Panc1 (cell line): ENCODE data around the gene WDHD1. TPM values are rescaled to one million over a fixed set of nuclear protein-coding genes. Genes with fewer than 3 reads are reported as not detected.

Experiments
- ATAC-seq: fragments of 200-7000 bp; cut with Tn5 transposase; 2 replicates; pipeline ENCODE4 v1.9.1; 2020; ENCODE audit warnings: mild to moderate bottlenecking, moderate library complexity
- BruUV-seq: library from RNA; stranded (reverse); fragments of 400-500 nt; replicated peaks from 2 replicates; lab custom pipeline; 2021; lab: Mats Ljungman, UMichigan
- CTCF ChIA-PET: fragments of 300-600 bp; sonication (Branson Sonifier 250); formaldehyde crosslinking; loops from one replicate; lab custom pipeline; 2022; ENCODE audit warnings: antibody characterized with exemption; lab: Charles Lee
- POLR2A ChIA-PET: fragments of 300-600 bp; sonication (Branson Sonifier 250); formaldehyde crosslinking; loops from one replicate; lab custom pipeline; 2022; ENCODE audit warnings: antibody characterized with exemption; lab: Charles Lee
- DNase-seq: peaks from one replicate; pipeline ENCODE4 v3.0.0-alpha.2; 2010; ENCODE audit warnings: low read depth, low spot score
- H3K27ac ChIP-seq: 2 replicates; pipeline ENCODE4 v1.5.1; 2011; ENCODE audit warnings: mild to moderate bottlenecking, low read length, inconsistent platforms
- H3K27me3 ChIP-seq: fragments of 200-500 bp; sonication (Bioruptor generic); 2 replicates; pipeline ENCODE4 v1.6.0; 2014; ENCODE audit warnings: low read length, inconsistent platforms; ENCODE audit not compliant: control insufficient read depth, insufficient read depth
- H3K36me3 ChIP-seq: fragments of 200-500 bp; sonication (Bioruptor generic); 2 replicates; pipeline ENCODE4 v1.5.1; 2014; ENCODE audit warnings: inconsistent platforms, mild to moderate bottlenecking, low read length, moderate library complexity; ENCODE audit not compliant: control insufficient read depth, insufficient read depth
- H3K4me1 ChIP-seq: 2 replicates; pipeline ENCODE4 v1.5.1; 2011; ENCODE audit warnings: inconsistent platforms, mild to moderate bottlenecking, low read length, moderate library complexity; ENCODE audit not compliant: control insufficient read depth, insufficient read depth
- H3K4me3 ChIP-seq, 2 experiments: 2 replicates each; pipeline ENCODE4 v1.5.1; 2011 to 2012; ENCODE audit warnings: low read depth in 2 of 2, low read length in 2 of 2, mild to moderate bottlenecking in 2 of 2, inconsistent platforms in 1 of 2, moderate library complexity in 1 of 2
- H3K9me3 ChIP-seq: fragments of 200-500 bp; sonication (Bioruptor generic); 2 replicates; pipeline ENCODE4 v1.5.1; 2014; ENCODE audit warnings: low read depth, mild to moderate bottlenecking, inconsistent platforms, low read length, moderate library complexity; ENCODE audit not compliant: control insufficient read depth, insufficient read depth
- CTCF ChIP-seq: fragments of 450-650 bp; IDR thresholded peaks from 2 replicates; pipeline ENCODE4 v1.5.1; 2017; ENCODE audit warnings: mild to moderate bottlenecking
- POLR2AphosphoS5 ChIP-seq: IDR thresholded peaks from 2 replicates; pipeline ENCODE4 v1.6.1; 2012; ENCODE audit warnings: mild to moderate bottlenecking, low read depth, low read length, moderate library complexity
- SIN3A ChIP-seq: IDR thresholded peaks from 2 replicates; pipeline ENCODE4 v1.6.1; 2012; ENCODE audit warnings: low read depth, mild to moderate bottlenecking, low read length, moderate library complexity, borderline replicate concordance; ENCODE audit not compliant: insufficient read depth
- TCF7L2 ChIP-seq: IDR thresholded peaks from 2 replicates; pipeline ENCODE4 v1.6.1; 2011; ENCODE audit warnings: mild to moderate bottlenecking, low read depth, low read length, inconsistent platforms
- in situ Hi-C: cut with HindIII; loops from 2 replicates; pipeline ENCODE4 v1.10.0; 2016; ENCODE audit warnings: low sequenced_read_pairs, low pct_unique_long_range_greater_than_20kb
- intact Hi-C: fragments of 100-400 bp; cut with micrococcal nuclease; formaldehyde crosslinking; loops from one replicate; pipeline ENCODE4 v1.10.0; 2022; ENCODE audit not compliant: unreplicated experiment
- total RNA-seq: library from RNA; stranded (reverse); gene quantifications from one replicate; pipeline ENCODE4 v1.2.1, GENCODE V29; 2021; ENCODE audit not compliant: unreplicated experiment
- TF ChIP-seq, protein P1 (sequence below), 2 experiments: IDR thresholded peaks; 2 replicates each; pipeline ENCODE4 v1.6.1; 2011 to 2012; ENCODE audit warnings: low read depth in 2 of 2, control low read depth in 1 of 2, low read length in 1 of 2, mild to moderate bottlenecking in 1 of 2, moderate library complexity in 1 of 2; ENCODE audit not compliant: insufficient read depth in 1 of 2

The WDHD1 gene
- total RNA-seq, 1 experiment from 2014 or later: 21.7 TPM

- intact Hi-C loops (no loop called here), in situ Hi-C loops (no loop called here)
- no peak overlapping the region for H3K27ac ChIP-seq
- BruUV-seq: no TSS peak
- ChIA-PET POLR2A (no interaction called here), CTCF (interaction anchor here (0.6 kb wide), 1 partner anchor 128 kb away, joined by 7 read pairs; no protein-coding TSS in a partner anchor)
- no peak for ATAC-seq
- H3K4me1 ChIP-seq: no peaks in the 10 kb centered on the region
- H3K9me3 ChIP-seq: no peaks in the 10 kb centered on the region
- DNase-seq: no peak
- H3K4me3 ChIP-seq: no peak overlapping the region
- TF ChIP-seq TCF7L2: no peak
- no peak for TF ChIP-seq SIN3A
- no peak for TF ChIP-seq CTCF
- TF ChIP-seq POLR2AphosphoS5: no peak
- TF ChIP-seq, protein P1, sequence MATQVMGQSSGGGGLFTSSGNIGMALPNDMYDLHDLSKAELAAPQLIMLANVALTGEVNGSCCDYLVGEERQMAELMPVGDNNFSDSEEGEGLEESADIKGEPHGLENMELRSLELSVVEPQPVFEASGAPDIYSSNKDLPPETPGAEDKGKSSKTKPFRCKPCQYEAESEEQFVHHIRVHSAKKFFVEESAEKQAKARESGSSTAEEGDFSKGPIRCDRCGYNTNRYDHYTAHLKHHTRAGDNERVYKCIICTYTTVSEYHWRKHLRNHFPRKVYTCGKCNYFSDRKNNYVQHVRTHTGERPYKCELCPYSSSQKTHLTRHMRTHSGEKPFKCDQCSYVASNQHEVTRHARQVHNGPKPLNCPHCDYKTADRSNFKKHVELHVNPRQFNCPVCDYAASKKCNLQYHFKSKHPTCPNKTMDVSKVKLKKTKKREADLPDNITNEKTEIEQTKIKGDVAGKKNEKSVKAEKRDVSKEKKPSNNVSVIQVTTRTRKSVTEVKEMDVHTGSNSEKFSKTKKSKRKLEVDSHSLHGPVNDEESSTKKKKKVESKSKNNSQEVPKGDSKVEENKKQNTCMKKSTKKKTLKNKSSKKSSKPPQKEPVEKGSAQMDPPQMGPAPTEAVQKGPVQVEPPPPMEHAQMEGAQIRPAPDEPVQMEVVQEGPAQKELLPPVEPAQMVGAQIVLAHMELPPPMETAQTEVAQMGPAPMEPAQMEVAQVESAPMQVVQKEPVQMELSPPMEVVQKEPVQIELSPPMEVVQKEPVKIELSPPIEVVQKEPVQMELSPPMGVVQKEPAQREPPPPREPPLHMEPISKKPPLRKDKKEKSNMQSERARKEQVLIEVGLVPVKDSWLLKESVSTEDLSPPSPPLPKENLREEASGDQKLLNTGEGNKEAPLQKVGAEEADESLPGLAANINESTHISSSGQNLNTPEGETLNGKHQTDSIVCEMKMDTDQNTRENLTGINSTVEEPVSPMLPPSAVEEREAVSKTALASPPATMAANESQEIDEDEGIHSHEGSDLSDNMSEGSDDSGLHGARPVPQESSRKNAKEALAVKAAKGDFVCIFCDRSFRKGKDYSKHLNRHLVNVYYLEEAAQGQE (IDR thresholded peaks at IDR 0.05; ENCODE audit: insufficient read depth in 1 of 2, low read depth in 2 of 2, low read length in 1 of 2): no peak
- H3K27me3 ChIP-seq: no peaks in the 10 kb centered on the region
- peaks cover 2% of the 10 kb centered on the region; the same call in 1 of the 2 replicates for H3K36me3 ChIP-seq
Observed at GRCh38 chr14:54975856-54976255, 51.0 kb downstream of the WDHD1 start.

DNA sequence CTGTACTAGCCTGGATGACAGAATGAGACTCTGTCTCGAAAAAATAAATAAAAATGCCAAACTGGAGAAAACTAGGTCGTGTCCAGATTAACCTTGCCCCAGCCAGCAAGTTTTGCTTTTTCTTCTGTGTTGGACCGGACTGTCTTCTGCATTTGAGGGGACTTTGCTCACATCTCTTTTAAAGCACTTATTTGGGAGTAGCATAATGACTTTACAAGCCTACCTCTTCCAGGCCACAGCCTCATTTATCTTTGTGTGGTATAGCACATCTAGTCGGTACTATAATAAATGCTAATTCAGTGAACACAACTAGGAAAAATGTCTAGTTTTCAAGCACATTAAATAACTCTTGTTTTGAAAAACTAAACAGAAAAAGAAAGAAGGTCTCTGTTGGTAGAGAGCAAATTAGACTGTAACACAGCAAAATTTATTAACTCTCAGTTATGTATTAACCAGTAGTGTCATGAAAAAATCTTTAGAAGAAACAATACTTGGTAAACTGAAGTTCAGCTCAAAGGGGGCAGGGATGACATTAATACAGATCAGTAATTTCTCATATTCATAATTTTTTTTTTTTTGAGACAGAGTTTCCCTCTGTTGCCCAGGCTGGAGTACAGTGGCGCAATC is 52.0 kb downstream of the WDHD1 start:
- TF ChIP-seq, protein P1 (IDR thresholded peaks at IDR 0.05; ENCODE audit: insufficient read depth in 1 of 2, low read depth in 2 of 2, low read length in 1 of 2): no peak
- TF ChIP-seq POLR2AphosphoS5 (no peak), SIN3A (no peak), CTCF (no peak), TCF7L2 (no peak)
- CTCF ChIA-PET: no interaction called here
- no peak for DNase-seq
- no peaks in the 10 kb centered on the region for H3K9me3 ChIP-seq
- no peak overlapping the region for H3K27ac ChIP-seq
- H3K4me1 ChIP-seq: no peaks in the 10 kb centered on the region
- in situ Hi-C loops: no loop called here
- POLR2A ChIA-PET: no interaction called here
- ATAC-seq: no peak
- BruUV-seq: no TSS peak
- H3K27me3 ChIP-seq: no peaks in the 10 kb centered on the region
- H3K36me3 ChIP-seq: peaks cover 2% of the 10 kb centered on the region; the same call in 1 of the 2 replicates
- H3K4me3 ChIP-seq: no peak overlapping the region
- intact Hi-C loops: no loop called here
